HTR-8/SVneo (cell line): ENCODE data around the gene PDE4B.
"Not testable (repeated sequence)": the region's sequence is repeated elsewhere in the genome, so short reads cannot be mapped to it uniquely, and the experiment has no call there.

Experiments
- DNase-seq: peaks from one replicate; pipeline ENCODE4 v3.0.0; 2011; ENCODE audit warnings: low spot score, mixed read lengths; ENCODE audit not compliant: insufficient read length
- FAIRE-seq: peaks from 2 replicates; lab custom pipeline; 2011; peaks lifted over from hg19 to GRCh38; lab: Jason Lieb, UNC

PDE4B gene

GRCh38 chr1:66028035-66028434 is 235.3 kb downstream of the PDE4B start:
- no peak for DNase-seq
- FAIRE-seq = no peak

DNA sequence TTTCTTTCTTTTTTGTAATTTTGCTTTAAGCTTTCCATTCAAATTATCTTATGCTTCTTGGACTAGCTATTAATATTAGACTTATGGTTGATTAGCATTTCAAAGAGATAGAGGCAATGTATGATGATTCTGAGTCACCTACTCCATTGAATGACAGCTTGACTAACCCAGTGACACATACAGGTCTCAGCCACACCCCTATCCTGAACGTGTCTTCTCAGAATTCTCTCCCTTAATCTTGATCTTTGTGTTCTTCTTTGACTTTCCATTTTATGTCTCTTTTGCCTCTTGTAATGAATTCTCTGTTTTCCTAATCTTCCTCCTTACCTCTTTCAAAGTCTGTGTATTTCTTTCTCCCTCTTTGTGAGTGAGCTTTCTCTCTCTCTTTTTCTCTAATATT is 241.1 kb downstream of the PDE4B start:
- DNase-seq = no peak
- no peak for FAIRE-seq

GRCh38 chr1:66035616-66036245 is 243.0 kb downstream of the PDE4B start:
- DNase-seq (no peak), FAIRE-seq (no peak)

- DNase-seq (no peak), FAIRE-seq (no peak)
Measured at GRCh38 chr1:66041654-66042053, 249.0 kb downstream of the PDE4B start.

GRCh38 chr1:66043186-66043585 is 250.5 kb downstream of the PDE4B start:
- FAIRE-seq (no peak), DNase-seq (no peak)

- FAIRE-seq = no peak
Measured at GRCh38 chr1:66044912-66045311, 252.2 kb downstream of the PDE4B start.

GRCh38 chr1:66046415-66046814 is 253.7 kb downstream of the PDE4B start:
- FAIRE-seq (no peak), DNase-seq (no peak)

More at GRCh38 chr1:66044912-66045311, 252.2 kb downstream of the PDE4B start:
- DNase-seq = no peak

- DNase-seq = no peak
- FAIRE-seq = no peak
Measured at GRCh38 chr1:66048011-66048410, 255.3 kb downstream of the PDE4B start.

- FAIRE-seq (no peak), DNase-seq (no peak)
Measured at GRCh38 chr1:66050123-66050522, 257.4 kb downstream of the PDE4B start.

DNA sequence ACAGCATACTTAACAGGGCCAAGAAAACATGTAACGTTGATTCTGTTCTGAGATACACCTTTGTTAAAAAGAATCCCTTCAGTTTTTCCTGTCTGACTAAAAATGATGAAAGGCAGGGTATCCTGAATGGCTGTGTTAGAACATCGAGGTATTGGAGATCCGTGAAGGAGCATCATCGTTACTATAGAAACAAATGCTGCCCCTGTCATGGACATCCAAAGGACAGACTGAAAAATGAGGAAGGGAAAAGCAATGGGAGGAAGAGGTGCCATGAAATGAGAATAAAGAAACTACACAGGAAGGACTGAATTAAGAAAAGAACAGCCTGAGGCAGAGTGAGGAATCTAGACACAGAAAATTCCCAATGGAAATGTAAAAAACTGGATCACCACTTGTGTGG is 257.9 kb downstream of the PDE4B start:
- DNase-seq (no peak), FAIRE-seq (no peak)

DNA sequence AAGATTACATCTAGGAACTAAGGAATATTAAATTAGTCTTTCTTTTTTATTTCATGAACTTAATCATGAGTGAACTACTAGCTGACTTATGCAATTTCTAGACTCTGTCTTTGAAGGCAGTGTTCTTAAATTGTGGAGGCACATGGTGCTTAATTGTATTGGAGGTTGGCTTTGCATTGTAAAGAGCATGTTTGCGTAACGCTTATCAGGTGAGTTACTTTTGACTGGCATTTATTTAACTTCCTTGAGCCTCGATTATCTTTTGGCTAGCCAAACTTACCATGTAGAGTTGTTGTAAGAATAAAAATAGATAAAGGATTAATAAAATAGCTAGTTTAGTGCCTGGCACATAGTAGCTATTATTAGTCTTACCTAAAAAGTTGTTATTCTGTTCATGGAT is 262.4 kb downstream of the PDE4B start:
- no peak for FAIRE-seq
- no peak for DNase-seq

DNA sequence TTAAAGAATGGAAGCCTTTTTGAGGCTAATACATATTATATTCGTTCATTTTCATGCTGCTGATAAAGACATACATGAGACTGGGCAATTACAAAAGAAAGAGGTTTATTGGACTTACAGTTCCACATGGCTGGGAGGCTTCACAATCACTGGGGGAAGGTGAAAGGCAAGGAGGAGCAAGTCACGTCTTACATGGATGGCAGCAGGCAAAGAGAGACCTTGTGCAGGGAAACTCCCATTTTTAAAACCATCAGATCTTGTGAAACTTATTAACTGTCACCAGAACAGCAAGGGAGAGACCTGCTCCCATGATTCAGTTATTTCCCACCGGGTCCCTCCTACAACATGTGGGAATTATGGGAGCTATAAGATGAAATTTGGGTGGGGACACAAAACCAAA is 264.8 kb downstream of the PDE4B start:
- not testable (repeated sequence) for DNase-seq, FAIRE-seq

DNA sequence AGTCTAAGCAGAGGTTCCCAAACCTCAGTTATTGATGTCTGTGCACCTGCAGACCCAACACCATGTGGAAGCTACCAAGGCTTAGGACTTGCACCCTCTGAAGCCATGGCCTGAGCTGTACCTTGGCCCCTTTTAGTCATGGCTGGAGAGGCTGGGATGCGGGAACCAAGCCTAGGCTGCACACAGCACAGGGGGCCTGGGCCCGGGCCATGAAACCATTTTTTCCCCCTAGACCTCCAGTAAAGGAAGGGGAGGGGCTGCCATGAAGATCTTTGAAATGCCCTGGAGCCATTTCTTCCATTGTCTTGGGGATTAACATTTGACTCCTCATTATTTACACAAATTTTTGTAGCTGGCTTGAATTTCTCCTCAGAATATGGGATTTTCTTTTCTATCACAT is 265.9 kb downstream of the PDE4B start:
- no peak for DNase-seq

GRCh38 chr1:66067219-66067618 is 274.5 kb downstream of the PDE4B start:
- FAIRE-seq, DNase-seq: not testable (repeated sequence)

More for the DNA sequence above, 265.9 kb downstream of the PDE4B start:
- FAIRE-seq = no peak

- FAIRE-seq (no peak), DNase-seq (no peak)
Measured at GRCh38 chr1:66069976-66070876, 277.5 kb downstream of the PDE4B start.

DNA sequence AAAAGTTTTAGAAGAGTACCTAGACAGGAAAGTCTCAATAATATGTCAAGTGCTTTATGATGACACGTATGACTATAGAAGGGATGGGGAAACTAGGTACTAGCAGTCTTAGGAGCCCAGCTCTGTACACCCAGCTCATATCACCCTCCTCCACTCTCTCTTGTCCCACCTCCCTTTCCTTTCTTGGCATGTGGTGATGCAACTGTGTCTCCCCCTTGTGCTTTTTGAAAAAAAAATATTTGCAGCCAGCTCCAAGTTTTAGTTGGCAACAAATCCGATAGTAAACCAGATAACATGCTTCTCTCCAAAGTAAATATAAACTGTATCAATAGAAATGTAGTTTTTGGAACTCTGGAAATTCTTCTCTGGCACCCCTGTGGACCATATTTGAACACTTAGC is 280.7 kb downstream of the PDE4B start:
- FAIRE-seq = no peak
- no peak for DNase-seq

- FAIRE-seq (no peak), DNase-seq (no peak)
Measured at GRCh38 chr1:66074147-66074546, 281.5 kb downstream of the PDE4B start.

DNA sequence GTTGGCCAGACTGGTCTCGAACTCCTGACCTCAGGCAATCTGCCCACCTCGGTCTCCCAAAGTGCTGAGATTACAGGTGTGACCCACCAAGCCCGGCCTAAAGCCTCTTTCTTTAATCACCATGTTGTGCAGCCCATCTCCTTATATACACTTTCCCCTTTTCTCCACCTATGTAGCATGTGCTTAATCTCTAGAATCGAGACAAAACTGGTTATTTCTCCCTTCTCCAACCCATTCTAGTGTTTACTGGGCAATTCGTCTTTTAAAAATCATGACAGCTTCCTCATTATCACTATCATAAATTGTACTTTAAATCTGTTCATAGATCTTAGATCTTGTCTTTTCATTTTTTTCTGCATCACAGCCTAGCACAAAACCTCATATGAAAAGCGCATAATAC is 285.7 kb downstream of the PDE4B start:
- DNase-seq (no peak), FAIRE-seq (no peak)

- no peak for DNase-seq
- no peak for FAIRE-seq
Measured at GRCh38 chr1:66083003-66083402, 290.3 kb downstream of the PDE4B start.

DNA sequence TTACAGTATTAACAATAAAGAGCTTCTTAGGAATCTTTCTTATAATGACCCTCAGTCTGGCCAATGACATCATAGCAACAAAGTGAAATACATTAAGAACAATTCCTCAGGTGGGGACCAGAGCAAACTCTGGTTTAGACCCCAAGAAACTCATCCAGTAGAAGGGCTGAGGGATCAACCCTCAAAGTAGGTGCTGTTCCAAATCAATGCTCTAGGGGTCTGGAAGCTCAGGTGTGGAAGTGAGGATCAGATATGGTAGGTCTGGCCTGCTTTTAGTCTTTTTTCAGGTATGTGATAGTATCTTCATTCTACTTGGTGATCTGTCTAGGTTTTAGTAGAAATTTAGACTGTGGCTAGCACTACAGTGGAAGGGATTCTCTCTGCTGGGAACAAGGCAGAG is 291.7 kb downstream of the PDE4B start:
- FAIRE-seq (no peak), DNase-seq (no peak)

DNA sequence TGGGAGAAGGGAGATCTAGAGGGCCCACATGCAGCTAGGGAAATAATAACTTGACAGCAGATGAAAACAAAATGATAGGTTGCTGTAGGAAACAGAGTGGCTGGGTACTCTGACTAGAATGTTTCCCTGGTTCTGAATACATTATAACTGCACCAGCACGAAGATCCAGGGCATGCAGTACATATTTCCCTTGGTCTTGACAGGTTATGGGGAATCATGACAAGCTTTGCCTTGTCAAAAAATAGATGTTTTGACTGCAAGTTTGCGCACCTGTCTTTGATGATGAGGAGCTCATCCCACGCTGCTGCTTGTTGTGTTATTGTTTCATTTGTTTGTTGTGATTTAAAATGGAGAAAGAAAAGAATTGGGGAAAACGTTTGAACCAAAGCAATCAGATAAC is 292.9 kb downstream of the PDE4B start:
- FAIRE-seq (no peak), DNase-seq (no peak)

- no peak for DNase-seq
- FAIRE-seq = no peak
Measured at GRCh38 chr1:66088787-66089186, 296.1 kb downstream of the PDE4B start.
